PC-3 (cell line): ENCODE data around the gene BCL7C. TPM values are rescaled to one million over a fixed set of nuclear protein-coding genes. Genes with fewer than 3 reads are reported as not detected.

ENCODE experiments used
- ATAC-seq: fragments of 200-7000 bp; cut with Tn5 transposase; 2 replicates; pipeline ENCODE4 v1.9.1; 2020; ENCODE audit warnings: mild to moderate bottlenecking, moderate library complexity
- BruUV-seq: library from RNA; stranded (reverse); fragments of 400-500 nt; replicated peaks from 2 replicates; lab custom pipeline; 2021; lab: Mats Ljungman, UMichigan
- CTCF ChIA-PET: fragments of 300-600 bp; sonication (Branson Sonifier 250); formaldehyde crosslinking; loops from one replicate; lab custom pipeline; 2022; ENCODE audit warnings: antibody characterized with exemption; lab: Charles Lee
- POLR2A ChIA-PET: fragments of 300-600 bp; sonication (Branson Sonifier 250); formaldehyde crosslinking; loops from one replicate; lab custom pipeline; 2022; ENCODE audit warnings: antibody characterized with exemption; ENCODE audit not compliant: unreplicated experiment; lab: Charles Lee
- DNase-seq: peaks from one replicate; pipeline ENCODE4 v3.0.0-alpha.2; 2015
- H2AFZ ChIP-seq: fragments of 300-600 bp; sonication (generic); 2 replicates; pipeline ENCODE4 v1.6.0; 2016; ENCODE audit warnings: antibody characterized with exemption, low read length
- H3F3A ChIP-seq: fragments of 300-600 bp; sonication (generic); one replicate; pipeline ENCODE4 v1.6.0; 2017; ENCODE audit warnings: antibody characterized with exemption, low read length, control low read depth, mild to moderate bottlenecking; ENCODE audit not compliant: unreplicated experiment
- H3K27ac ChIP-seq: fragments of 300-600 bp; sonication (generic); 2 replicates; pipeline ENCODE4 v1.5.1; 2016; ENCODE audit warnings: mild to moderate bottlenecking, low read length
- H3K27me3 ChIP-seq: fragments of 300-600 bp; sonication (generic); 2 replicates; pipeline ENCODE4 v1.6.1; 2016; ENCODE audit warnings: low read length, mixed read lengths
- H3K36me3 ChIP-seq: fragments of 300-600 bp; sonication (generic); 2 replicates; pipeline ENCODE4 v1.6.1; 2016; ENCODE audit warnings: low read depth, mixed run types, low read length, mixed read lengths
- H3K4me1 ChIP-seq: fragments of 300-600 bp; sonication (generic); 2 replicates; pipeline ENCODE4 v1.5.1; 2016; ENCODE audit warnings: low read length; ENCODE audit not compliant: insufficient read depth
- H3K4me2 ChIP-seq: fragments of 300-600 bp; sonication (generic); 2 replicates; pipeline ENCODE4 v1.6.0; 2016; ENCODE audit warnings: low read length
- H3K4me3 ChIP-seq: fragments of 300-600 bp; sonication (generic); 2 replicates; pipeline ENCODE4 v1.5.1; 2016; ENCODE audit warnings: mild to moderate bottlenecking, low read length, mixed read lengths
- H3K79me2 ChIP-seq: fragments of 300-600 bp; sonication (generic); 2 replicates; pipeline ENCODE4 v1.6.1; 2017; ENCODE audit warnings: low read length, mixed read lengths
- H3K9ac ChIP-seq: fragments of 300-600 bp; sonication (generic); 2 replicates; pipeline ENCODE4 v1.6.0; 2016; ENCODE audit warnings: mild to moderate bottlenecking, low read length
- H3K9me2 ChIP-seq: fragments of 300-600 bp; sonication (generic); replicated peaks from 2 replicates; pipeline ENCODE4 v1.6.1; 2016; ENCODE audit warnings: mixed run types, low read length, mixed read lengths
- H3K9me3 ChIP-seq: fragments of 300-600 bp; sonication (generic); 2 replicates; pipeline ENCODE4 v1.6.1; 2016; ENCODE audit warnings: low read length, mixed read lengths
- H4K20me1 ChIP-seq: fragments of 300-600 bp; sonication (generic); 2 replicates; pipeline ENCODE4 v1.6.1; 2016; ENCODE audit warnings: low read length, mixed read lengths
- EZH2 ChIP-seq: fragments of 300-600 bp; sonication (generic); IDR thresholded peaks from one replicate; pipeline ENCODE4 v1.6.1; 2017; ENCODE audit warnings: antibody characterized with exemption, mild to moderate bottlenecking, low read length; ENCODE audit not compliant: unreplicated experiment
- EZH2phosphoT487 ChIP-seq: fragments of 300-600 bp; sonication (generic); IDR thresholded peaks from 2 replicates; pipeline ENCODE4 v1.6.1; 2018; ENCODE audit warnings: mild to moderate bottlenecking, antibody characterized with exemption, low read length, borderline replicate concordance
- intact Hi-C: fragments of 100-400 bp; cut with micrococcal nuclease; formaldehyde crosslinking; loops from 2 replicates; pipeline ENCODE4 v1.9.0; 2023
- total RNA-seq: library from RNA; depleted of rRNA; stranded (reverse); fragments of >200 nt; gene quantifications from 2 replicates; pipeline ENCODE4 v1.2.3, GENCODE V29; 2014
- TF ChIP-seq, protein P1 (sequence below): fragments of 300-600 bp; sonication (generic); conservative IDR thresholded peaks from 2 replicates; pipeline ENCODE4 v1.5.1; 2017; ENCODE audit warnings: antibody characterized with exemption, low read depth, mild to moderate bottlenecking, low read length

The BCL7C gene
- total RNA-seq, 1 experiment from 2014 or later: 75.6 TPM

- Histone ChIP-seq H3F3A (no peaks in the 10 kb centered on the region), H3K36me3 (no peaks in the 10 kb centered on the region), H4K20me1 (no peaks in the 10 kb centered on the region), H3K9me3 (no peaks in the 10 kb centered on the region), H2AFZ (no peak overlapping the region), H3K79me2 (no peaks in the 10 kb centered on the region), H3K9ac (no peak overlapping the region), H3K4me1 (no peaks in the 10 kb centered on the region), H3K4me3 (no peak overlapping the region), H3K4me2 (no peak overlapping the region), H3K27me3 (no peaks in the 10 kb centered on the region), H3K9me2 (no peaks in the 10 kb centered on the region), H3K27ac (no peak overlapping the region)
- POLR2A ChIA-PET: no interaction called here
- CTCF ChIA-PET: no interaction called here
- TF ChIP-seq EZH2phosphoT487 (no peak), EZH2 (no peak)
- TF ChIP-seq, protein P1, sequence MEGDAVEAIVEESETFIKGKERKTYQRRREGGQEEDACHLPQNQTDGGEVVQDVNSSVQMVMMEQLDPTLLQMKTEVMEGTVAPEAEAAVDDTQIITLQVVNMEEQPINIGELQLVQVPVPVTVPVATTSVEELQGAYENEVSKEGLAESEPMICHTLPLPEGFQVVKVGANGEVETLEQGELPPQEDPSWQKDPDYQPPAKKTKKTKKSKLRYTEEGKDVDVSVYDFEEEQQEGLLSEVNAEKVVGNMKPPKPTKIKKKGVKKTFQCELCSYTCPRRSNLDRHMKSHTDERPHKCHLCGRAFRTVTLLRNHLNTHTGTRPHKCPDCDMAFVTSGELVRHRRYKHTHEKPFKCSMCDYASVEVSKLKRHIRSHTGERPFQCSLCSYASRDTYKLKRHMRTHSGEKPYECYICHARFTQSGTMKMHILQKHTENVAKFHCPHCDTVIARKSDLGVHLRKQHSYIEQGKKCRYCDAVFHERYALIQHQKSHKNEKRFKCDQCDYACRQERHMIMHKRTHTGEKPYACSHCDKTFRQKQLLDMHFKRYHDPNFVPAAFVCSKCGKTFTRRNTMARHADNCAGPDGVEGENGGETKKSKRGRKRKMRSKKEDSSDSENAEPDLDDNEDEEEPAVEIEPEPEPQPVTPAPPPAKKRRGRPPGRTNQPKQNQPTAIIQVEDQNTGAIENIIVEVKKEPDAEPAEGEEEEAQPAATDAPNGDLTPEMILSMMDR: no peak
- DNase-seq (no peak), ATAC-seq (no peak)
- intact Hi-C loops: no loop called here
- no TSS peak for BruUV-seq
Observed at GRCh38 chr16:30886145-30886544, 7.7 kb downstream of the BCL7C start.

- H4K20me1 ChIP-seq: no peaks in the 10 kb centered on the region
- no peaks in the 10 kb centered on the region for H3K36me3 ChIP-seq
- H3K9me3 ChIP-seq: no peaks in the 10 kb centered on the region
- DNase-seq (no peak), ATAC-seq (no peak)
- CTCF ChIA-PET: no interaction called here
- no peaks in the 10 kb centered on the region for H3K27me3 ChIP-seq
- H2AFZ ChIP-seq: no peak overlapping the region
- no peaks in the 10 kb centered on the region for H3K4me1 ChIP-seq
- H3K79me2 ChIP-seq: no peaks in the 10 kb centered on the region
- no peak overlapping the region for H3K9ac ChIP-seq
- intact Hi-C loops: no loop called here
- TF ChIP-seq EZH2 (no peak), EZH2phosphoT487 (no peak)
- TF ChIP-seq, protein P1: no peak
- no peak overlapping the region for H3K4me2 ChIP-seq
- H3K9me2 ChIP-seq: no peaks in the 10 kb centered on the region
- no peaks in the 10 kb centered on the region for H3F3A ChIP-seq
- no TSS peak for BruUV-seq
- no peak overlapping the region for H3K4me3 ChIP-seq
- no peak overlapping the region for H3K27ac ChIP-seq
- POLR2A ChIA-PET: no interaction called here
Observed at GRCh38 chr16:30885196-30885595, 8.7 kb downstream of the BCL7C start.

DNA sequence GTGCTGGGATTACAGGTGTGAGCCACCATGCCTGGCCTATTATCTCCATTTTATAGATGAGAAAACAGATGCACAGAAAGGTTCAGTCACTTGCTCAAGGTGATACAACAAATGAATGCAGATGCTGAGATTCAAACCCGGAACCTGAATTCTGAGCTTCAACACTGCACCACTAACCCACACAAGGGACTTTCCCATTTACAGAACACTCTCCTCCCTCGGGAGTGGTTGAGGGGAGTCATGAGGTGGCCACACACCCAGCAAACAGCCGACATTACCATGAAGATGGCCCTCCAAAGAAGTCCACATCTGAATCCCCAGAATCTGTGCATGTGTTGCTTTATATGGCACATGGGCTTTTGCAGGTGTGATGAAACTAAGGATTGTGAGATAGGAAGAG is 9.1 kb downstream of the BCL7C start:
- POLR2A ChIA-PET: no interaction called here
- Histone ChIP-seq H3K4me3 (no peak overlapping the region), H3K9me2 (no peaks in the 10 kb centered on the region), H3K4me2 (no peak overlapping the region), H3K9ac (no peak overlapping the region), H3K27me3 (no peaks in the 10 kb centered on the region), H3K36me3 (no peaks in the 10 kb centered on the region), H2AFZ (no peak overlapping the region), H3F3A (no peaks in the 10 kb centered on the region), H3K79me2 (no peaks in the 10 kb centered on the region), H3K9me3 (no peaks in the 10 kb centered on the region), H4K20me1 (no peaks in the 10 kb centered on the region), H3K4me1 (no peaks in the 10 kb centered on the region), H3K27ac (no peak overlapping the region)
- ATAC-seq: no peak
- intact Hi-C loops: no loop called here
- CTCF ChIA-PET: no interaction called here
- no peak for DNase-seq
- BruUV-seq: no TSS peak
- TF ChIP-seq EZH2phosphoT487 (no peak), EZH2 (no peak)
- TF ChIP-seq, protein P1: no peak
